ENCODE results near the gene TSGA10IP. TPM values are rescaled to one million over a fixed set of nuclear protein-coding genes. Genes with fewer than 3 reads are reported as not detected.

TSGA10IP gene
- total RNA-seq, 1 experiment from 2014 or later: not detected

DNA sequence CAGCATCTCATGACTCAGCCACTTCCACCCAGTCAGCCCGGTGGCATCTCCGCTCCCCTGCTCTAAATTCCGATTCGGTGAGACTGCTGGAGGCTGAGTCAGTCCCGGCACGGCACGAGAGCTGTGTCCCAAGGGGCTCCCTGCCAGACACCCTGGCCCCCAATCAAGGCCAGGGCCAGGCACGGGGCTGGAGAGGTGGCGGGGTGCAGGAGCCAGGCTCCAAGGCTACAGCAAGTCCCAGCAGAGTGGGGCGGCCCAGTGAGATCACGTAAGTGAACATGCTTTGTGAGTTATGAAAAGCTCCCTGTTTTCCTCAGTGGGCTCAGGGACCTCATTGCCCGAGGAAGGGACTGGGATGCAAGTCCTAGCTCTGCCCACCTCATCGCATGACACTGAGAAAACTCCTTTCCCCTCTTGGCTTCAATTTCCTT lies 29.4 kb upstream of the TSGA10IP start:
- no peaks in the 10 kb centered on the region for H3K9me2 ChIP-seq (ENCODE audit: insufficient read depth)
- ATAC-seq (peak; percentile 60), DNase-seq (ENCODE audit: low read depth, low spot score) (peak; percentile 89)
- peaks cover 0 to 11% of the 10 kb centered on the region in 2 experiments; a peak in 1 of 4 replicates for H3K36me3 ChIP-seq (ENCODE audit: control insufficient read depth in 1 of 2, insufficient read depth in 2 of 2, low read length in 2 of 2)
- ChIA-PET RAD21 (ENCODE audit: low non-redundant PET in 1 of 2, low total read pairs in 2 of 2, uncharacterized antibody in 2 of 2, unreplicated experiment in 2 of 2) (interaction anchor here (0.8 to 1.1 kb wide), 3 partner anchors 23 to 27 kb away, joined by 3 to 10 read pairs (median 3); partner anchors contain the start of gene FIBP (in 1 of the 2)), CTCF (interaction anchor here (0.8 to 2.2 kb wide), 6 partner anchors 21 to 31 kb away, joined by 3 to 15 read pairs (median 3); partner anchors contain the start of genes CCDC85B and FIBP), POLR2A (interaction anchor here (0.7 to 2.8 kb wide), 13 partner anchors 10 to 96 kb away, joined by 3 to 80 read pairs (median 4); partner anchors contain the start of genes BANF1, CCDC85B, CFL1 and CST6)
- intact Hi-C loops (cut with micrococcal nuclease): loop anchor here (1.0 kb wide), 2 partner anchors 16 to 25 kb away; partner anchors contain the start of gene FOSL1
- H3K27me3 ChIP-seq (ENCODE audit: insufficient read depth, low read length): no peaks in the 10 kb centered on the region
- H3K4me2 ChIP-seq (ENCODE audit: low read length): peak overlapping the region; percentile 96
- H2AFZ ChIP-seq (ENCODE audit: low read depth, low read length, poor library complexity, severe bottlenecking): no peak overlapping the region
- H3K9me3 ChIP-seq (ENCODE audit: control insufficient read depth in 1 of 2, insufficient read depth in 1 of 2, low read depth in 1 of 2, low read length in 2 of 2): no peaks in the 10 kb centered on the region
- H3K79me2 ChIP-seq (ENCODE audit: insufficient read depth, low read length): peaks cover 45% of the 10 kb centered on the region
- H3K9ac ChIP-seq (ENCODE audit: low read length): peak overlapping the region; percentile 99
- no TSS peak for BruUV-seq (replicated peaks)
- peak overlapping the region; percentile 86 to 95 for H3K4me3 ChIP-seq (replicated peaks in 1 of 2; ENCODE audit: low read depth in 1 of 2, low read length in 2 of 2)
- H3K4me1 ChIP-seq (ENCODE audit: control insufficient read depth in 1 of 2, insufficient read depth in 2 of 2, low read length in 2 of 2): peaks cover 68 to 85% of the 10 kb centered on the region in 2 experiments
- H4K20me1 ChIP-seq (ENCODE audit: insufficient read depth): no peaks in the 10 kb centered on the region
- no peak for TF ChIP-seq EGR1 (IDR thresholded peaks at IDR 0.05; ENCODE audit: low read depth)
- TF ChIP-seq EZH2phosphoT487 (IDR thresholded peaks at IDR 0.05; ENCODE audit: borderline replicate concordance): no peak
- no peak for TF ChIP-seq SRF (IDR thresholded peaks at IDR 0.05; ENCODE audit: low read depth)
- TF ChIP-seq, protein P1, sequence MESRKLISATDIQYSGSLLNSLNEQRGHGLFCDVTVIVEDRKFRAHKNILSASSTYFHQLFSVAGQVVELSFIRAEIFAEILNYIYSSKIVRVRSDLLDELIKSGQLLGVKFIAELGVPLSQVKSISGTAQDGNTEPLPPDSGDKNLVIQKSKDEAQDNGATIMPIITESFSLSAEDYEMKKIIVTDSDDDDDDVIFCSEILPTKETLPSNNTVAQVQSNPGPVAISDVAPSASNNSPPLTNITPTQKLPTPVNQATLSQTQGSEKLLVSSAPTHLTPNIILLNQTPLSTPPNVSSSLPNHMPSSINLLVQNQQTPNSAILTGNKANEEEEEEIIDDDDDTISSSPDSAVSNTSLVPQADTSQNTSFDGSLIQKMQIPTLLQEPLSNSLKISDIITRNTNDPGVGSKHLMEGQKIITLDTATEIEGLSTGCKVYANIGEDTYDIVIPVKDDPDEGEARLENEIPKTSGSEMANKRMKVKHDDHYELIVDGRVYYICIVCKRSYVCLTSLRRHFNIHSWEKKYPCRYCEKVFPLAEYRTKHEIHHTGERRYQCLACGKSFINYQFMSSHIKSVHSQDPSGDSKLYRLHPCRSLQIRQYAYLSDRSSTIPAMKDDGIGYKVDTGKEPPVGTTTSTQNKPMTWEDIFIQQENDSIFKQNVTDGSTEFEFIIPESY (IDR thresholded peaks at IDR 0.05; ENCODE audit: extremely low read depth, insufficient replicate concordance, low read length): no peak
- no peak for TF ChIP-seq SIN3A (IDR thresholded peaks at IDR 0.05; ENCODE audit: low read depth)
- peak; percentile 62 for TF ChIP-seq TCF7L2 (IDR thresholded peaks at IDR 0.05; ENCODE audit: borderline replicate concordance, extremely low read depth, insufficient read depth, insufficient read length)
- peak; percentile 77 for TF ChIP-seq POLR2AphosphoS5 (IDR thresholded peaks at IDR 0.05; ENCODE audit: low read depth, low read length)
- peak overlapping the region; percentile 95 for H3K27ac ChIP-seq (ENCODE audit: low read depth, low read length)
